HS-5 (cell line): ENCODE results near the gene C5orf63.
"Not testable (repeated sequence)": the region's sequence is repeated elsewhere in the genome, so short reads cannot be mapped to it uniquely, and the experiment has no call there.

ENCODE experiments used
- DNase-seq: peaks from one replicate; pipeline ENCODE4 v3.0.0-alpha.2; 2012; ENCODE audit warnings: low read depth

The C5orf63 gene

DNA sequence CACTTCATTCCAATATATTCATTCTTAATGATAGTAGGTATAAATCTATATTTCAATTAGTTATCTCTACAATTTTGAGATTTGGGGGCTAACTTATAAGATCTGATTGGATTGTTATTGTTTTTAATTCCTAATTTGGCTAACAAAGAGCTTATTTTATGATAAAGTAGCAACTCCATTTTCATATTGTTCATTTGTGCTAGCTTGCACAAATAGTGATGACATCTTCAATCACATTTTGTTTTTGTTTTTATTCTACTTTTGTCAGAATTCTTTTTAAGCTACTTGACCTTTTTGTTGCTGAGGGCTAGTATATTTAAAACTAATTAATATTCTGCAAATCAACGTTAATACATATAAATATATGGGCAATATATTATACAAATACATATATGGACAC, 65.8 kb downstream of the C5orf63 start:
- no peak for DNase-seq

DNA sequence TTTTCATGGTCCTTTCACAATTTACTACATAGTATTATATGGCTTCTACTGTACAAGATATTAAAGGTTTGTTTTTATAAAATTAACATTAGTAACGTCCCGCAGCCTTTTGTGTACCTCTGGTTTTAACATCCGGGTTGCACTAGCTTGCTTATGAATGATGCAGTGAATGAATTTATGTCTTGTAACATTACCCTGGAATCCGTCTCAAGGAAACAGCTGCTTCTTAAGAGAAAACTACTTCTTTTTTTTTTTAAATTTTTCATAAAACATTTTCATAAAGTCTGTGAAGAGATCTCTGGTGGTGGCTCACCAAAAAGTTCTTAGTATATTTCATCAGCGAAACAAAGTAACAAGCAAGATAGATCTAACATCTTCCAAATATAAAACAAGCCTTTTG, 66.6 kb downstream of the C5orf63 start:
- DNase-seq, result no peak

DNA sequence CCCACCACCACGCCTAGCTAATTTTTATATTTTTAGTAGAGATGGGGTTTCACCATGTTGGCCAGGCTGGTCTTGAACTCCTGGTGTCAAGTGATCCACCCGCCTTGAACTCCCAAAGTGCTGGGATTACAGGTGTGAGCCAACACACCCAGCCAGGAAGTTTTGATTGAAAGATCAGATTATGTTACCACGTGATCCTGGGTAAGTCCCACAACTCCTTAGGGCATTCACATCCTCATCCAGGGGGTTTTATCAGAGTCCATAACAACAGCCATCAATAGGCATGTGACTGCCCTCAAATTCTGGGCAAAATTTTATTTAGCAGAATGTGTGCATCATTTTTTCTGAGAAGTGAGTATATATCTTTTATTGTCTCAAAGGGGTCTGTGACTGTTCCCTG, 68.0 kb downstream of the C5orf63 start:
- DNase-seq, result not testable (repeated sequence)

DNA sequence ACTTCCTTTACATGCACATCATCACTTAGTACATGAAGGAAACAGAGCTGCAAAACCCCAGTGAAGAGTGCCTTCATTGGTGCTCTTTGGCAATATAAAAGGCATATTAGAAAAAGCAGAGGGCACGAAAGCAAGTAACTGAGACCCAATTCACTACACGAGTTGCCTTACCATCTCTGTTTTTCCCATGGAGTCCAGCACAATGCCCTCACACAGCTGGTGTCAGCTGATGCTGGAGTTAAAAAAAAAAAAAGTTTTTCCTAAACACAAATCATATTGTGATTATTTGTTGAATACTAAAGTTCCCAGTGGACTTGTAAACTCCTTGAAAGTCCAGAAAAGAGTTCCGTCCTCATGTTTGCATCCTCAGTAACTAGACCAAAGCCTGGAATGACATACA, 68.6 kb downstream of the C5orf63 start:
- no peak for DNase-seq

DNA sequence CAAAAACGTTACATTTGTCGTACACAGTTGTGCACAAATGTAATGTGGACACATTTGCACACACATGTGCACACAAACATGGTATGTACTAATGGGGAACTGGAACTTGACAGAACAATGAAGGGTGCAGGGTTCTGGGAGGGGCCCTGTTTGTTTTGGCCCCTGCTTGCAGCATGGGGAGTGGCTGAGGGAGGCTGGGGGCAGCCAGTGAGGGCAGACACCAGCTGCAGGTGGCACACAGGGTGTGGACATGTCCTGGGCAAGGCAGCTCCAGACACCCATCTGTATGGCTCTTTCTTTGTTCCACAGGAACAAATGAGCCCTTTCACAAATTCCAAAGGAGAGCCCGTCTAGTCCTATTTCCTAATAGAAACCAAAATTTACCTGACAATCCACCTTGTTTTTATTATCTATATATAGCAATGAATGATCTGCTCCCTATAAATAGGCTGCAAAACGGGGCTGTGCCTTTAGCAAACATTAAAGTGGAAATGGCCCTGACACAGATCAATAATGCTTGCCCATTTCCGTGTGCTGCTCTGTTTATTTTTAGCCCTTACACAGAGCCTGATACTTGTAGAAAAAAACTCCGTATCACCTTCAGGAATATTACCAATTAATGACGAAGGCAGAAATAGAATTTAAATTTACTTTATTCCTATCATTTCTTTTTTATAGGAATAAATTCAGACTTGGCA, 69.4 kb downstream of the C5orf63 start:
- DNase-seq, result no peak

DNA sequence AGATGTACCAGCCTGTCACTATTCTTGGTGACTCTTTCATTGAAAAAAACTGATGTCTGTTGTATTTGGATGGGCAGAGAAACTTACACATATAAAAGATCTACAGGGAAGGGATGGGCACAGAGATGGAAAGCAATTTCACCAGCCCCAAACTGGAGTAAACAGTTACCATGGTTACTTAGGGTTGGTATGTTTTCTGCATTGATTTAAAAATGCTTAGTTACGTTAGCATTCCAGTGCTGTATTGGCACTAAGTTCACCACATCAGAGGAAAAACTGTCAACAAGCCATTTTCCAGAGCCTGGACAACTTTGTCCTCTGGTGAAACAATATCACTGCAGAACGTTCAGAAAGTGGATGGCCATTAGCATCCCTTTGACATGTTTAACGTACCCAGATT, 70.9 kb downstream of the C5orf63 start:
- DNase-seq, result no peak

DNA sequence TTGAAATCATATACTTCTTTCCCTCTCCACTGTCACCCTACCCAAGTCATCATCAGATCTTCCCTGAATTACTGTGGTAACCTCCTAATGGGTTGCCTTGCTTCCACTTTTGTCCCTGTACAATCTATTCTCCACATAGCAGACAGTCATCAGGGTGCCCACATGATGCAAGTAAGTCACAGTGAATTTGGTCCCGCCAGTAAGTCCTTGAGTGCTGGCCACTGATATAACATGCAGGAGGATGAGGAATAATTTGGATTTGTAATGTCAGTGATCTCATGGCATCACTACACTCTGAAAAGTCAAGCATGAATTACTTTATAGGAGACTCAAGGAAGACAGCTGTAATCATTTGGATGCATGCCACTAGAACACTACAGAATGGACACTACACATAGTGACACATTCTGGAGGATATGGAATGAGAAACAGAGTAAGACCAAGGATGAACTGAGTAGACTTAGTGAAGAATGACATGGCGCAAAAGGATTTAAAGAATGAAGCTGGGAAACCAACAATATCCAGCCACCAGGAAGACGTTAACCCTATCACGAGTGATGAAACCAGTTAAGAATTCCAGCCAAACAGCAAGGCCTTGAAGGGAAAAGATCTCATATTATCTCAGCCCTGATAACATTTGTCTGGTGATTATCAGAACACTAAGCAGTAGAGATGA, 71.5 kb downstream of the C5orf63 start:
- peak; percentile 99 for DNase-seq
